Measurements from ENCODE around the gene CRY1.

The CRY1 gene

GRCh38 chr12:106955377-106956047, 137.8 kb downstream of the CRY1 start, which contains the start of gene TMEM263:
TMEM263 (plus strand) TSS chr12:106955907; CDS start chr12:106967117, 11,210 bp downstream.
- peak; percentile 79 for DNase-seq

GRCh38 chr12:106954462-106955376, 138.6 kb downstream of the CRY1 start:
- DNase-seq, result no peak

- no peak for DNase-seq
Observed at GRCh38 chr12:106953352-106954250, 139.7 kb downstream of the CRY1 start.

- DNase-seq, result no peak
Observed at GRCh38 chr12:106950591-106950990, 142.8 kb downstream of the CRY1 start.

- no peak for DNase-seq
Observed at GRCh38 chr12:106947461-106947860, 145.9 kb downstream of the CRY1 start.

- DNase-seq, result no peak
Observed at GRCh38 chr12:106945261-106945851, 148.0 kb downstream of the CRY1 start.

- no peak for DNase-seq
Observed at GRCh38 chr12:106942775-106943174, 150.6 kb downstream of the CRY1 start.

- DNase-seq, result no peak
Observed at GRCh38 chr12:106941481-106942156, 151.7 kb downstream of the CRY1 start.

All from NCI-H187 treated with DMSO at 0.1 percent for 48 hours (cell line).